Loucy (cell line): Measurements from ENCODE around the gene KRTAP2-3.
"Not testable (repeated sequence)": the region's sequence is repeated elsewhere in the genome, so short reads cannot be mapped to it uniquely, and the experiment has no call there.

Experiments used
- H2AFZ ChIP-seq: fragments of 200-600 bp; sonication (generic); 2 replicates; pipeline ENCODE4 v1.6.0; 2016; ENCODE audit warnings: antibody characterized with exemption, mild to moderate bottlenecking, low read length, moderate library complexity
- H3F3A ChIP-seq: fragments of 200-600 bp; 2 replicates; pipeline ENCODE4 v1.6.0; 2016; ENCODE audit warnings: antibody characterized with exemption, low read depth, mild to moderate bottlenecking
- H3K27me3 ChIP-seq: fragments of 200-600 bp; sonication (generic); 2 replicates; pipeline ENCODE4 v1.6.1; 2014; ENCODE audit warnings: low read length, mild to moderate bottlenecking; ENCODE audit not compliant: insufficient read depth, poor library complexity, severe bottlenecking
- H3K36me3 ChIP-seq: fragments of 200-600 bp; sonication (generic); 2 replicates; pipeline ENCODE4 v1.6.1; 2016; ENCODE audit warnings: low read length; ENCODE audit not compliant: insufficient read depth
- H3K4me1 ChIP-seq: fragments of 200-600 bp; sonication (generic); 2 replicates; pipeline ENCODE4 v1.5.1; 2014; ENCODE audit warnings: low read length, mild to moderate bottlenecking; ENCODE audit not compliant: insufficient read depth, poor library complexity, severe bottlenecking
- H3K4me2 ChIP-seq: fragments of 200-600 bp; sonication (generic); 2 replicates; pipeline ENCODE4 v1.6.0; 2014; ENCODE audit warnings: antibody characterized with exemption, low read length, low read depth, mild to moderate bottlenecking; ENCODE audit not compliant: poor library complexity, severe bottlenecking
- H3K4me3 ChIP-seq: fragments of 200-600 bp; sonication (generic); 2 replicates; pipeline ENCODE4 v1.5.1; 2014; ENCODE audit warnings: low read length, mild to moderate bottlenecking, mixed read lengths; ENCODE audit not compliant: poor library complexity, severe bottlenecking
- H3K79me2 ChIP-seq: fragments of 200-600 bp; sonication (generic); 2 replicates; pipeline ENCODE4 v1.6.1; 2014; ENCODE audit warnings: low read length; ENCODE audit not compliant: insufficient read depth
- H3K9ac ChIP-seq: fragments of 200-600 bp; sonication (generic); 2 replicates; pipeline ENCODE4 v1.6.0; 2014; ENCODE audit warnings: mild to moderate bottlenecking, low read depth, low read length, moderate library complexity; ENCODE audit not compliant: poor library complexity, severe bottlenecking
- H3K9me2 ChIP-seq: fragments of 200-600 bp; sonication (generic); replicated peaks from 2 replicates; pipeline ENCODE4 v1.6.1; 2016; ENCODE audit warnings: low read depth, low read length, mixed read lengths
- H3K9me3 ChIP-seq: fragments of 200-600 bp; sonication (generic); 2 replicates; pipeline ENCODE4 v1.6.1; 2014; ENCODE audit warnings: mild to moderate bottlenecking, antibody characterized with exemption, low read length, low read depth; ENCODE audit not compliant: insufficient read depth
- H4K20me1 ChIP-seq: fragments of 200-600 bp; sonication (generic); 2 replicates; pipeline ENCODE4 v1.6.0; 2014; ENCODE audit warnings: antibody characterized with exemption, low read length, mild to moderate bottlenecking; ENCODE audit not compliant: insufficient read depth, poor library complexity, severe bottlenecking
- CTCF ChIP-seq: fragments of 200-600 bp; sonication (generic); conservative IDR thresholded peaks from 2 replicates; pipeline ENCODE4 v1.5.1; 2014; ENCODE audit warnings: mild to moderate bottlenecking, antibody characterized with exemption, low read length
- EZH2phosphoT487 ChIP-seq: fragments of 200-600 bp; IDR thresholded peaks from 2 replicates; pipeline ENCODE4 v1.6.1; 2018; ENCODE audit warnings: antibody characterized with exemption, mild to moderate bottlenecking, moderate library complexity, borderline replicate concordance

KRTAP2-3 gene

GRCh38 chr17:41083427-41083826, 23.5 kb upstream of the KRTAP2-3 start:
- H3K9me3 ChIP-seq, H3K4me3 ChIP-seq, H3K9ac ChIP-seq, H4K20me1 ChIP-seq, H3K4me2 ChIP-seq, H2AFZ ChIP-seq, H3K4me1 ChIP-seq, H3K9me2 ChIP-seq, H3F3A ChIP-seq, H3K79me2 ChIP-seq, H3K27me3 ChIP-seq, H3K36me3 ChIP-seq: not testable (repeated sequence)

GRCh38 chr17:41082626-41083025, 22.7 kb upstream of the KRTAP2-3 start:
- no peaks in the 10 kb centered on the region for H3K4me1 ChIP-seq
- H3F3A ChIP-seq = no peaks in the 10 kb centered on the region
- no peaks in the 10 kb centered on the region for H4K20me1 ChIP-seq
- H3K79me2 ChIP-seq = no peaks in the 10 kb centered on the region
- no peaks in the 10 kb centered on the region for H3K27me3 ChIP-seq
- H3K9me2 ChIP-seq = no peaks in the 10 kb centered on the region
- no peak overlapping the region for H3K4me3 ChIP-seq
- H3K4me2 ChIP-seq = no peak overlapping the region
- TF ChIP-seq CTCF (no peak), EZH2phosphoT487 (no peak)
- no peaks in the 10 kb centered on the region for H3K9me3 ChIP-seq
- H3K9ac ChIP-seq = no peak overlapping the region
- H3K36me3 ChIP-seq = no peaks in the 10 kb centered on the region
- H2AFZ ChIP-seq = no peak overlapping the region

GRCh38 chr17:41076788-41077187, 16.9 kb upstream of the KRTAP2-3 start:
- Histone ChIP-seq H3K4me3 (no peak overlapping the region), H3K27me3 (no peaks in the 10 kb centered on the region), H3K79me2 (no peaks in the 10 kb centered on the region), H3K9me2 (no peaks in the 10 kb centered on the region), H3F3A (no peaks in the 10 kb centered on the region), H3K36me3 (no peaks in the 10 kb centered on the region), H3K4me1 (no peaks in the 10 kb centered on the region), H2AFZ (no peak overlapping the region), H4K20me1 (no peaks in the 10 kb centered on the region), H3K4me2 (no peak overlapping the region), H3K9ac (no peak overlapping the region), H3K9me3 (no peaks in the 10 kb centered on the region)
- TF ChIP-seq EZH2phosphoT487 (no peak), CTCF (no peak)

- no peak for TF ChIP-seq EZH2phosphoT487
- TF ChIP-seq CTCF = no peak
- peaks cover 8% of the 10 kb centered on the region for H3K4me1 ChIP-seq
Observed at GRCh38 chr17:41073676-41074075, 13.8 kb upstream of the KRTAP2-3 start.

More at GRCh38 chr17:41073676-41074075, 13.8 kb upstream of the KRTAP2-3 start:
- Histone ChIP-seq H2AFZ (no peak overlapping the region), H3K79me2 (no peaks in the 10 kb centered on the region), H3F3A (no peaks in the 10 kb centered on the region), H3K36me3 (no peaks in the 10 kb centered on the region), H3K27me3 (no peaks in the 10 kb centered on the region), H4K20me1 (no peaks in the 10 kb centered on the region), H3K9me2 (no peaks in the 10 kb centered on the region), H3K4me3 (no peak overlapping the region), H3K4me2 (no peak overlapping the region), H3K9me3 (no peaks in the 10 kb centered on the region), H3K9ac (no peak overlapping the region)
